GM12874 (cell line): ENCODE results near the gene NCAPG2.

Experiments used
- CTCF ChIP-seq: IDR thresholded peaks from 2 replicates; pipeline ENCODE4 v1.5.1; 2011; ENCODE audit warnings: low read depth, mild to moderate bottlenecking, control low read depth, low read length, moderate library complexity; ENCODE audit not compliant: insufficient read depth

Gene NCAPG2

GRCh38 chr7:158649279-158649678 is 55.3 kb downstream of the NCAPG2 start:
- TF ChIP-seq CTCF: no peak

GRCh38 chr7:158648787-158649186 is 55.8 kb downstream of the NCAPG2 start:
- TF ChIP-seq CTCF: no peak

- TF ChIP-seq CTCF: no peak
These were observed 56.4 kb downstream of the NCAPG2 start for GRCh38 chr7:158648168-158648567.

- TF ChIP-seq CTCF: no peak
These were observed 57.2 kb downstream of the NCAPG2 start for GRCh38 chr7:158647475-158647792.

GRCh38 chr7:158646766-158647474 is 57.7 kb downstream of the NCAPG2 start:
- peak; percentile 74 for TF ChIP-seq CTCF

GRCh38 chr7:158645842-158646241 is 58.8 kb downstream of the NCAPG2 start:
- no peak for TF ChIP-seq CTCF

- no peak for TF ChIP-seq CTCF
These were observed 62.5 kb downstream of the NCAPG2 start for GRCh38 chr7:158642149-158642548.
